ENCODE measurements around the gene LLGL2. TPM values are rescaled to one million over a fixed set of nuclear protein-coding genes. Genes with fewer than 3 reads are reported as not detected.

Gene LLGL2
- total RNA-seq, 4 donors from 2014 or later = 0.78 to 7.1 (median 1.4) TPM

DNA sequence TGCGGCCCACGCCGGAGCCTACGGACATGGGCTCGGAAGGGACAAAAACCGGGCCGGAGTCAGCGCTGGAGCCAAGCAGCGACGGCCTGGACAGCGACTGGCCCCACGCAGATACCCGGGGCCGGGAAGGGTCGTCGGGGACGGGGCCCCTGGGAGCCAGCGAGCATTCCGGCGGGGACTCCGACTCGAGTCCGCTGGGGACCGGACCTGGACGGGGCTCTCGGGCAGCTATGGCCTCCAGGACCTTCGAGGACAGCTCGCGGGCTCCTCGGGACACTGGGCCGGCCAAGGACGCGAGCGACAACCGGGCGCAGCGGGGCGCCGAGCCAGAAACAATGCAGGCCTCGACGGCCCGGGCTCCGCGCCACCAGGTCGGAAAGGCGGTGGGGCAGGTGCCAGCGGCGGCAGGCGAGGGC, 63.1 kb downstream of the LLGL2 start:
- in situ Hi-C loops (cut with MboI; ENCODE audit: low sequenced_read_pairs in 4 of 4) = loop anchor here in 1 of 4 donors (25.0 kb wide), 1 partner anchor 151 kb away; no protein-coding TSS in a partner anchor
- TF ChIP-seq, protein P1, sequence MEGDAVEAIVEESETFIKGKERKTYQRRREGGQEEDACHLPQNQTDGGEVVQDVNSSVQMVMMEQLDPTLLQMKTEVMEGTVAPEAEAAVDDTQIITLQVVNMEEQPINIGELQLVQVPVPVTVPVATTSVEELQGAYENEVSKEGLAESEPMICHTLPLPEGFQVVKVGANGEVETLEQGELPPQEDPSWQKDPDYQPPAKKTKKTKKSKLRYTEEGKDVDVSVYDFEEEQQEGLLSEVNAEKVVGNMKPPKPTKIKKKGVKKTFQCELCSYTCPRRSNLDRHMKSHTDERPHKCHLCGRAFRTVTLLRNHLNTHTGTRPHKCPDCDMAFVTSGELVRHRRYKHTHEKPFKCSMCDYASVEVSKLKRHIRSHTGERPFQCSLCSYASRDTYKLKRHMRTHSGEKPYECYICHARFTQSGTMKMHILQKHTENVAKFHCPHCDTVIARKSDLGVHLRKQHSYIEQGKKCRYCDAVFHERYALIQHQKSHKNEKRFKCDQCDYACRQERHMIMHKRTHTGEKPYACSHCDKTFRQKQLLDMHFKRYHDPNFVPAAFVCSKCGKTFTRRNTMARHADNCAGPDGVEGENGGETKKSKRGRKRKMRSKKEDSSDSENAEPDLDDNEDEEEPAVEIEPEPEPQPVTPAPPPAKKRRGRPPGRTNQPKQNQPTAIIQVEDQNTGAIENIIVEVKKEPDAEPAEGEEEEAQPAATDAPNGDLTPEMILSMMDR (IDR thresholded peaks at IDR 0.05 in 4 of 5, conservative IDR thresholded peaks at IDR 0.05 in 1 of 5) = no peak
- no peak for TF ChIP-seq POLR2A (IDR thresholded peaks at IDR 0.05)
- ATAC-seq (peak; percentile 25 to 49), DNase-seq (peak in 1 of 2 donors; percentile 23)
- Histone ChIP-seq H3K4me3 (peak overlapping the region; percentile 50 to 70 (median 66)), H3K27ac (peak overlapping the region; percentile 67 to 85 (median 79)), H3K9me3 (no peaks in the 10 kb centered on the region), H3K4me1 (peaks cover 0 to 3% of the 10 kb centered on the region in 2 donors), H3K36me3 (no peaks in the 10 kb centered on the region), H3K27me3 (peaks cover 18 to 20% (median 19%) of the 10 kb centered on the region in 3 donors)
- intact Hi-C loops (cut with DNase I; ENCODE audit: low total_unique reads) = loop anchor here (1.0 to 2.0 kb wide), 3 partner anchors 72 to 162 kb away; partner anchors contain the start of gene TSEN54

DNA sequence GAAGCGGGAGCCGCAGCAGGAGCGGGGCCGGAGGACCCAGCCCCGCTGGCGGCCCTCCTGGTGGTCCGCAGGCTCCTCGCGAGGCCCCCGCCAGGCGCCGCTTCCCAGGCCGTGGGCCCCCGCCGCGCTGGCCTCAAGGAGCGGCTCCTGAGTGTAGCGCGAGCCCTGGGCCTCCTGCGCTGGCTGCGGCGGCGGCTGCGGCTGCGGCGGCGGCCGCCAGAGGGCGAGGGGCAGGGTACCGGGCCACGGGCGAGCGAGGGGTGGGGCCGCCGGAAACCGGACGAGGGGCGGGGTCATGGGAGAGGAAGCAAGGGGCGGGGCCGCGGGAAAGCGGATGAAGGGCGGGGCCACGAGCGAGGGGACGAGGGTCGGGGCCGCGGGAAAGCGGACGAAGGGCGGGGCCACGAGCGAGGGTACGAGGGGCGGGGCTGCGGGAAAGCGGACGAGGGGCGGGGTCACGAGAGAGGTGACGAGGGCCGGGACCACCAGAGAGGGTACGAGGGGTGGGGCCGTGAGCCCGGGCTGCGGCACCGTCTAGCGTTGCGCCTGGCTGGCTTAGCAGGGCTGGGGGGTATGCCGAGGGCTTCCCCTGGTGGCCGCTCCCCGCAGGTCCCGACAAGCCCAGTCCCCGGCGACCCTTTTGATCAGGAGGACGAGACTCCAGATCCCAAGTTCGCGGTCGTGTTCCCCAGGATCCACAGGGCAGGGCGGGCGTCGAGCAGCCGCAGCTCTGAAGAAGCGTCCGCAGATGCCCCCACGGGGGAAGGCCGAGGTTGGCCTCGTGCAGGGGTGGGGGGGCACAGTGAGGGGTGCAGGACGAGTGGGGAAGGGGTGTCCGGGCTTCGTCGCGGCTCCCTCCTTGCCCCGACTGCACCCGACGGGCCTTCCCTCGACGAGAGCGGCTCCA, 63.8 kb downstream of the LLGL2 start:
- peak overlapping the region; percentile 67 to 85 (median 79) for H3K27ac ChIP-seq
- intact Hi-C loops (cut with DNase I; ENCODE audit: low total_unique reads) = loop anchor here (1.0 to 2.0 kb wide), 3 partner anchors 73 to 163 kb away; partner anchors contain the start of gene TSEN54

DNA sequence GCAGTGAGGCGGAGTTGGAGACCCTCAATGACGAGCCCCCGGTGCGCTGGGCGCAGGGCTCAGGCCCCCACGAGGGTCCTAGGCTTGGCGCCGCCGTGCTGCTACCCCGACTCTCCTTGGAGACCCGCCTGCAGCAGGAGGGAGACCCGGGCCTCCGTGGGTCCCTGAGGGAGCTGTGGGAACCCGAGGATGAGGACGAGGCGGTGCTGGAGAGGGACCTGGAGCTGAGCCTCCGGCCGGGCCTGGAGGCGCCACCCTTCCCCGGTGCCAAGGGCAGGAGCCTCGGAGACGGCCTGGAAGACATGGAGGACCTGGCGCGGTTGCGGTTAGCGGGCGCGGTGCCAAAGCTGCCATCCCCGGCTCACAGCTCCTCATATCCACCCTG, 64.4 kb downstream of the LLGL2 start:
- Histone ChIP-seq H3K27me3 (peaks cover 18 to 20% (median 19%) of the 10 kb centered on the region in 3 donors), H3K27ac (peak overlapping the region; percentile 50 to 83 (median 68)), H3K4me1 (peaks cover 0 to 3% of the 10 kb centered on the region in 2 donors), H3K36me3 (no peaks in the 10 kb centered on the region), H3K4me3 (peak overlapping the region in 3 of 4 donors; percentile 50 to 70 (median 69)), H3K9me3 (no peaks in the 10 kb centered on the region)
- intact Hi-C loops (cut with DNase I; ENCODE audit: low total_unique reads) (loop anchor here (1.0 to 2.0 kb wide), 3 partner anchors 74 to 164 kb away; partner anchors contain the start of gene TSEN54), in situ Hi-C loops (cut with MboI; ENCODE audit: low sequenced_read_pairs in 4 of 4) (loop anchor here in 1 of 4 donors (25.0 kb wide), 1 partner anchor 153 kb away; no protein-coding TSS in a partner anchor)
- DNase-seq (no peak), ATAC-seq (no peak)
- no peak for TF ChIP-seq POLR2A (IDR thresholded peaks at IDR 0.05)
- TF ChIP-seq, protein P1 (IDR thresholded peaks at IDR 0.05 in 4 of 5, conservative IDR thresholded peaks at IDR 0.05 in 1 of 5) = no peak

More for the DNA sequence above, 63.8 kb downstream of the LLGL2 start:
- H3K9me3 ChIP-seq = no peaks in the 10 kb centered on the region
- no peaks in the 10 kb centered on the region for H3K36me3 ChIP-seq
- peak; percentile 87 to 88 for ATAC-seq
- TF ChIP-seq, protein P1 (IDR thresholded peaks at IDR 0.05 in 4 of 5, conservative IDR thresholded peaks at IDR 0.05 in 1 of 5) = peak in 4 of 5 experiments; percentile 75 to 97 (median 86)
- TF ChIP-seq POLR2A (IDR thresholded peaks at IDR 0.05) = peak; percentile 52
- H3K27me3 ChIP-seq = peaks cover 18 to 20% (median 19%) of the 10 kb centered on the region in 3 donors
- DNase-seq = peak; percentile 88 to 89
- H3K4me1 ChIP-seq = peaks cover 0 to 3% of the 10 kb centered on the region in 2 donors
- in situ Hi-C loops (cut with MboI; ENCODE audit: low sequenced_read_pairs in 4 of 4) = loop anchor here in 1 of 4 donors (25.0 kb wide), 1 partner anchor 152 kb away; no protein-coding TSS in a partner anchor
- peak overlapping the region; percentile 50 to 70 (median 66) for H3K4me3 ChIP-seq

DNA sequence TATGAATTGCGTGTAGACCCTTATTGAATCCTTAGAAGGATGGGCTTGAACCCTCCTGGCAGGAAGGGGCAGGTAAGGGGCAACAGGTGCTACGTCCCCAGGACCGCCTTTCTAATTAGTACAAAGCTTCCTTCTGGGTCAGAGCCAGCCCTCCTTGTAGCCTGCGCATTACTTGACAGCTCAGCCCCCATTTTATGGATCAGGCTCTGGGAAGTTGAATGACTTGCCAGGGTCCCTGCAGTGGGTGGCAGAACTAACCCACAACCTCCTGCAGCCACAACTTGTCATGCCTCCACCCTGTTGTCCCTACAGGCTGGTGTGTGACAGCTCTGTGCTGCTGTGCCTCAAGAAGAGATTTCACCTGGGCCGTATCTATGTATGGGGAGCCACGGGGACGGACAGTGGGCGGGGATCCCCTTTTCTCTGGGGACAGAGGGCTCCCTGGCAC, 64.8 kb downstream of the LLGL2 start:
- intact Hi-C loops (cut with DNase I; ENCODE audit: low total_unique reads) (no loop called here), in situ Hi-C loops (cut with MboI; ENCODE audit: low sequenced_read_pairs in 4 of 4) (loop anchor here in 1 of 4 donors (25.0 kb wide), 1 partner anchor 153 kb away; no protein-coding TSS in a partner anchor)
- no peak for TF ChIP-seq POLR2A (IDR thresholded peaks at IDR 0.05)
- TF ChIP-seq, protein P1 (IDR thresholded peaks at IDR 0.05 in 4 of 5, conservative IDR thresholded peaks at IDR 0.05 in 1 of 5) = no peak
- Histone ChIP-seq H3K27me3 (peaks cover 18 to 20% (median 19%) of the 10 kb centered on the region in 3 donors), H3K36me3 (no peaks in the 10 kb centered on the region), H3K27ac (no peak overlapping the region), H3K4me1 (peaks cover 0 to 3% of the 10 kb centered on the region in 2 donors), H3K4me3 (no peak overlapping the region), H3K9me3 (no peaks in the 10 kb centered on the region)
- no peak for DNase-seq
- ATAC-seq = no peak
